Stimulated activated CD4-positive, alpha-beta T cell treated with anti-CD3 and anti-CD28 coated beads, Interleukin-2, amount 100 ng/mL, for 4 hours (primary cell): ENCODE measurements around the gene REPS1.

ENCODE experiments used
- DNase-seq: peaks from one replicate; pipeline ENCODE4 v3.0.0-alpha.2; 2020; ENCODE audit warnings: low read depth

The REPS1 gene

GRCh38 chr6:138920906-138921305, 67.1 kb downstream of the REPS1 start:
- no peak for DNase-seq

- no peak for DNase-seq
These were observed 73.4 kb downstream of the REPS1 start for GRCh38 chr6:138914701-138915100.

GRCh38 chr6:138912308-138912707, 75.7 kb downstream of the REPS1 start:
- DNase-seq, result no peak

GRCh38 chr6:138909975-138910374, 78.1 kb downstream of the REPS1 start:
- no peak for DNase-seq

- no peak for DNase-seq
These were observed 78.5 kb downstream of the REPS1 start for GRCh38 chr6:138909511-138909910.

- DNase-seq, result no peak
These were observed 80.9 kb downstream of the REPS1 start for GRCh38 chr6:138907167-138907566.

GRCh38 chr6:138897031-138897430, 91.0 kb downstream of the REPS1 start:
- DNase-seq, result no peak

GRCh38 chr6:138896104-138896756, 91.8 kb downstream of the REPS1 start:
- DNase-seq, result no peak

- DNase-seq, result no peak
These were observed 96.6 kb downstream of the REPS1 start for GRCh38 chr6:138891255-138891986.

GRCh38 chr6:138885156-138885819, 102.8 kb downstream of the REPS1 start:
- DNase-seq, result no peak

- DNase-seq, result no peak
These were observed 105.6 kb downstream of the REPS1 start for GRCh38 chr6:138882369-138883017.

- no peak for DNase-seq
These were observed 114.9 kb downstream of the REPS1 start for GRCh38 chr6:138873191-138873590.

- DNase-seq, result no peak
These were observed 118.7 kb downstream of the REPS1 start for GRCh38 chr6:138869398-138869797.

- no peak for DNase-seq
These were observed 119.9 kb downstream of the REPS1 start for GRCh38 chr6:138868181-138868580.

GRCh38 chr6:138865480-138866109, 122.5 kb downstream of the REPS1 start:
- DNase-seq, result no peak

- no peak for DNase-seq
These were observed 123.6 kb downstream of the REPS1 start for GRCh38 chr6:138864343-138864890.

- no peak for DNase-seq
These were observed 124.7 kb downstream of the REPS1 start for GRCh38 chr6:138863321-138863720.

GRCh38 chr6:138862456-138862855, 125.6 kb downstream of the REPS1 start:
- no peak for DNase-seq

- DNase-seq, result no peak
These were observed 130.3 kb downstream of the REPS1 start for GRCh38 chr6:138857775-138858174.

GRCh38 chr6:138856654-138857053, 131.4 kb downstream of the REPS1 start:
- DNase-seq, result no peak
